ENCODE results near the gene PID1. TPM values are rescaled to one million over a fixed set of nuclear protein-coding genes. Genes with fewer than 3 reads are reported as not detected.

Gene PID1
- total and polyA plus RNA-seq, 8 donors, result 2.9 to 13.5 (median 4.7) TPM

GRCh38 chr2:229180658-229181057 is 90.4 kb downstream of the PID1 start:
- ATAC-seq, result no peak

GRCh38 chr2:229179628-229180027 is 91.5 kb downstream of the PID1 start:
- WGBS, 2 donors, result 10 to 15% methylated on average over 4 of the region's 4 CpGs
- Histone ChIP-seq H3K27ac (no peak overlapping the region), H3K27me3 (no peaks in the 10 kb centered on the region), H3K4me1 (peaks cover 0 to 8% (median 4%) of the 10 kb centered on the region in 3 donors), H3K9me3 (no peaks in the 10 kb centered on the region), H3K4me3 (no peak overlapping the region), H3K36me3 (no peaks in the 10 kb centered on the region)
- ATAC-seq, result peak; percentile 64 to 85 (median 72)
- intact Hi-C loops (cut with DNase I), result no loop called here
- TF ChIP-seq CTCF (IDR thresholded peaks at IDR 0.05), result no peak
- FAIRE-seq, result no peak
- no peak for DNase-seq

More at GRCh38 chr2:229180658-229181057, 90.4 kb downstream of the PID1 start:
- Histone ChIP-seq H3K9me3 (no peaks in the 10 kb centered on the region), H3K4me3 (no peak overlapping the region), H3K36me3 (no peaks in the 10 kb centered on the region), H3K27ac (no peak overlapping the region), H3K4me1 (peaks cover 0 to 8% (median 4%) of the 10 kb centered on the region in 3 donors), H3K27me3 (no peaks in the 10 kb centered on the region)
- intact Hi-C loops (cut with DNase I), result no loop called here
- FAIRE-seq (no peak), DNase-seq (no peak)
- no peak for TF ChIP-seq CTCF (IDR thresholded peaks at IDR 0.05)
- WGBS, 2 donors, result 96 to 99% methylated on average over 26 of the region's 26 CpGs

- intact Hi-C loops (cut with DNase I), result no loop called here
- WGBS, 2 donors, result 87 to 88% methylated on average over 5 of the region's 5 CpGs
- no peak for TF ChIP-seq CTCF (IDR thresholded peaks at IDR 0.05)
- Histone ChIP-seq H3K27me3 (no peaks in the 10 kb centered on the region), H3K36me3 (no peaks in the 10 kb centered on the region), H3K27ac (no peak overlapping the region), H3K4me1 (peaks cover 0 to 14% (median 4%) of the 10 kb centered on the region in 3 donors), H3K4me3 (no peak overlapping the region), H3K9me3 (no peaks in the 10 kb centered on the region)
- FAIRE-seq (no peak), ATAC-seq (no peak), DNase-seq (no peak)
These were observed 92.4 kb downstream of the PID1 start for GRCh38 chr2:229178706-229179105.

- no peak for ATAC-seq
- 91 to 93% methylated on average over 3 of the region's 3 CpGs for WGBS, 2 donors
- Histone ChIP-seq H3K4me3 (no peak overlapping the region), H3K9me3 (no peaks in the 10 kb centered on the region), H3K4me1 (peaks cover 0 to 14% (median 4%) of the 10 kb centered on the region in 3 donors), H3K27me3 (no peaks in the 10 kb centered on the region), H3K27ac (no peak overlapping the region), H3K36me3 (no peaks in the 10 kb centered on the region)
- intact Hi-C loops (cut with DNase I), result no loop called here
- DNase-seq, result no peak
- no peak for FAIRE-seq
- TF ChIP-seq CTCF (IDR thresholded peaks at IDR 0.05), result no peak
These were observed 93.0 kb downstream of the PID1 start for GRCh38 chr2:229178117-229178516.

- WGBS, 2 donors, result 63 to 64% methylated on average over 3 of the region's 3 CpGs
- Histone ChIP-seq H3K4me3 (no peak overlapping the region), H3K27me3 (no peaks in the 10 kb centered on the region), H3K36me3 (no peaks in the 10 kb centered on the region), H3K27ac (no peak overlapping the region), H3K9me3 (no peaks in the 10 kb centered on the region), H3K4me1 (peaks cover 0 to 14% (median 4%) of the 10 kb centered on the region in 3 donors)
- no peak for FAIRE-seq
- no peak for TF ChIP-seq CTCF (IDR thresholded peaks at IDR 0.05)
- intact Hi-C loops (cut with DNase I), result no loop called here
- ATAC-seq, result no peak
- no peak for DNase-seq
These were observed 95.0 kb downstream of the PID1 start for GRCh38 chr2:229176136-229176535.

All from pancreas (tissue), 10 donors.